Omental fat pad (tissue), 4 donors: ENCODE results near the gene OR6Q1. TPM values are rescaled to one million over a fixed set of nuclear protein-coding genes. Genes with fewer than 3 reads are reported as not detected.

ENCODE experiments used
- ATAC-seq: fragments of 150-250 bp; one replicate; pipeline ENCODE4 v1.9.1; 2016; ENCODE audit warnings: mild to moderate bottlenecking, moderate library complexity; ENCODE audit not compliant: low FRiP score
- DNase-seq: peaks from one replicate; pipeline ENCODE4 v3.0.0-alpha.2; 2019; ENCODE audit warnings: low spot score
- CTCF ChIP-seq, 3 donors: fragments of 450-650 bp; IDR thresholded peaks; one replicate each; pipeline ENCODE4 v1.5.1; 2016 to 2017; ENCODE audit warnings: antibody characterized with exemption in 3 of 3, mild to moderate bottlenecking in 3 of 3, moderate library complexity in 2 of 3
- total RNA-seq, 4 donors: library from RNA; depleted of rRNA; stranded (reverse); fragments of >200 nt; gene quantifications; one replicate each; pipeline ENCODE4 v1.1.0, GENCODE V29; 2016

OR6Q1 gene
- total RNA-seq, 4 donors from 2014 or later: not detected

- no peak for TF ChIP-seq CTCF (IDR thresholded peaks at IDR 0.05)
- ATAC-seq (no peak), DNase-seq (no peak)
Measured at GRCh38 chr11:58057481-58057880, 26.7 kb downstream of the OR6Q1 start.

- ATAC-seq: peak; percentile 57
- no peak for TF ChIP-seq CTCF (IDR thresholded peaks at IDR 0.05)
- DNase-seq: no peak
Measured at GRCh38 chr11:58058276-58059006, 27.7 kb downstream of the OR6Q1 start.

GRCh38 chr11:58059007-58059350, 28.2 kb downstream of the OR6Q1 start:
- DNase-seq (no peak), ATAC-seq (peak; percentile 87)
- no peak for TF ChIP-seq CTCF (IDR thresholded peaks at IDR 0.05)

- DNase-seq (no peak), ATAC-seq (no peak)
- no peak for TF ChIP-seq CTCF (IDR thresholded peaks at IDR 0.05)
Measured at GRCh38 chr11:58060535-58060934, 29.8 kb downstream of the OR6Q1 start.

- no peak for TF ChIP-seq CTCF (IDR thresholded peaks at IDR 0.05)
- DNase-seq: no peak
- ATAC-seq: no peak
Measured at GRCh38 chr11:58060939-58061672, 30.4 kb downstream of the OR6Q1 start.

GRCh38 chr11:58061813-58062212, 31.1 kb downstream of the OR6Q1 start:
- no peak for TF ChIP-seq CTCF (IDR thresholded peaks at IDR 0.05)
- DNase-seq (no peak), ATAC-seq (peak; percentile 65)

- DNase-seq (no peak), ATAC-seq (no peak)
- TF ChIP-seq CTCF (IDR thresholded peaks at IDR 0.05): no peak
Measured at GRCh38 chr11:58067685-58068084, 36.9 kb downstream of the OR6Q1 start.
